ENCODE data around the gene SUN2.

- TF ChIP-seq RAD21 (IDR thresholded peaks at IDR 0.05; ENCODE audit: low read depth) = no peak
- TF ChIP-seq REST (IDR thresholded peaks at IDR 0.05; ENCODE audit: low read depth) = no peak
- no peak for TF ChIP-seq EGR1 (IDR thresholded peaks at IDR 0.05)
- TF ChIP-seq EP300 (IDR thresholded peaks at IDR 0.05; ENCODE audit: borderline replicate concordance) = no peak
- TF ChIP-seq MAX (IDR thresholded peaks at IDR 0.05) = no peak
- no peak for TF ChIP-seq USF1 (IDR thresholded peaks at IDR 0.05)
- no peak for TF ChIP-seq ZBTB7A (IDR thresholded peaks at IDR 0.05; ENCODE audit: low read depth)
- TF ChIP-seq NFIC (IDR thresholded peaks at IDR 0.05) = no peak
- TF ChIP-seq TAF1 (IDR thresholded peaks at IDR 0.05; ENCODE audit: low read depth) = no peak
Measured at GRCh38 chr22:38789606-38790005, 33.8 kb upstream of the SUN2 start.
